H1 (cell line): ENCODE results near the gene SLC22A2. TPM values are rescaled to one million over a fixed set of nuclear protein-coding genes. Genes with fewer than 3 reads are reported as not detected.
A peak's percentile ranks its signal among the peaks of the same experiment; 100 is the strongest.

ENCODE experiments used
- CTCF ChIA-PET: fragments of 300-600 bp; sonication (Branson Sonifier 250); formaldehyde crosslinking; loops from one replicate; lab custom pipeline; 2021; ENCODE audit not compliant: partially characterized antibody; lab: Charles Lee
- POLR2A ChIA-PET: fragments of 300-600 bp; sonication (Branson Sonifier 250); formaldehyde crosslinking; loops from one replicate; lab custom pipeline; 2021; ENCODE audit warnings: inconsistent platforms; ENCODE audit not compliant: partially characterized antibody; lab: Charles Lee
- DNase-seq, 2 experiments: peaks; one replicate each; pipeline versions ENCODE4 v3.0.0 to v3.0.0-alpha.2; 2010 to 2022; ENCODE audit warnings: low spot score in 2 of 2, low read depth in 1 of 2, mixed read lengths in 1 of 2
- FAIRE-seq: peaks from 2 replicates; lab custom pipeline; 2011; peaks lifted over from hg19 to GRCh38; lab: Jason Lieb, UNC
- H2AFZ ChIP-seq: 2 replicates; pipeline ENCODE4 v1.8.1; 2012; ENCODE audit warnings: low read length, inconsistent platforms
- H2AK5ac ChIP-seq: 2 replicates; pipeline ENCODE4 v1.6.1; 2013; ENCODE audit warnings: low read depth, low read length
- H2BK120ac ChIP-seq: replicated peaks from 2 replicates; pipeline ENCODE3; 2013; ENCODE audit warnings: low read depth, low read length, inconsistent platforms
- H2BK12ac ChIP-seq: 2 replicates; pipeline ENCODE4 v1.6.1; 2013; ENCODE audit warnings: low read depth, low read length
- H2BK15ac ChIP-seq: 2 replicates; pipeline ENCODE4 v1.6.1; 2013; ENCODE audit warnings: low read length
- H2BK20ac ChIP-seq: 2 replicates; pipeline ENCODE4 v1.6.1; 2013; ENCODE audit warnings: low read length
- H2BK5ac ChIP-seq: 2 replicates; pipeline ENCODE4 v1.6.1; 2013; ENCODE audit warnings: low read depth, low read length
- H3K14ac ChIP-seq: 2 replicates; pipeline ENCODE4 v1.6.1; 2013; ENCODE audit warnings: inconsistent platforms; ENCODE audit not compliant: insufficient read length
- H3K18ac ChIP-seq: 2 replicates; pipeline ENCODE4 v1.6.1; 2013; ENCODE audit warnings: low read length; ENCODE audit errors: extremely low read depth
- H3K23ac ChIP-seq: 2 replicates; pipeline ENCODE4 v1.6.1; 2013; ENCODE audit warnings: inconsistent platforms; ENCODE audit not compliant: insufficient read length
- H3K23me2 ChIP-seq: 2 replicates; pipeline ENCODE4 v1.6.1; 2013; ENCODE audit warnings: low read depth, low read length
- H3K27ac ChIP-seq: 2 replicates; pipeline ENCODE4 v1.6.1; 2011; ENCODE audit warnings: low read depth, low read length, inconsistent platforms
- H3K27me3 ChIP-seq, 4 experiments: replicated peaks in 1 of 4; 1 replicate in 1 of 4; 2 replicates in 3 of 4; pipeline versions ENCODE4 v1.6.1 to v1.8.1; 2011 to 2013; ENCODE audit warnings: low read length in 3 of 4, mild to moderate bottlenecking in 3 of 4, inconsistent platforms in 2 of 4, mixed read lengths in 2 of 4, moderate library complexity in 1 of 4; ENCODE audit not compliant: control insufficient read depth in 3 of 4, insufficient read depth in 3 of 4; ENCODE audit errors: extremely low read depth in 1 of 4
- H3K36me3 ChIP-seq, 4 experiments: 2 replicates each; pipeline versions ENCODE4 v1.6.1 to v1.8.1; 2011 to 2013; ENCODE audit warnings: mild to moderate bottlenecking in 4 of 4, low read length in 3 of 4, moderate library complexity in 2 of 4, control low read depth in 1 of 4, inconsistent platforms in 1 of 4; ENCODE audit not compliant: insufficient read depth in 4 of 4, control insufficient read depth in 2 of 4
- H3K4ac ChIP-seq: replicated peaks from 2 replicates; pipeline ENCODE3; 2013; ENCODE audit warnings: low read length, low read depth, mixed read lengths, inconsistent platforms; ENCODE audit not compliant: insufficient read length
- H3K4me1 ChIP-seq, 4 experiments: replicated peaks in 1 of 4; 1 replicate in 1 of 4; 2 replicates in 3 of 4; pipeline versions ENCODE4 v1.6.1 to v1.8.1; 2011 to 2013; ENCODE audit warnings: low read length in 3 of 4, inconsistent platforms in 2 of 4, mixed read lengths in 1 of 4; ENCODE audit not compliant: insufficient read depth in 4 of 4, control insufficient read depth in 3 of 4
- H3K4me2 ChIP-seq, 2 experiments: 2 replicates each; pipeline versions ENCODE4 v1.6.1 to v1.8.1; 2011 to 2013; ENCODE audit warnings: low read depth in 2 of 2, low read length in 2 of 2, control low read depth in 1 of 2, inconsistent platforms in 1 of 2, mild to moderate bottlenecking in 1 of 2; ENCODE audit not compliant: insufficient read depth in 1 of 2
- H3K4me3 ChIP-seq, 4 experiments: fragments of 200-600, 300-600 bp in 1 of 4; sonication (generic), shearing (Covaris generic), sonication (Bioruptor Twin) in 1 of 4; 2 replicates each; pipeline versions ENCODE4 v1.5.1 to v1.8.1; 2011 to 2016; ENCODE audit warnings: low read length in 4 of 4, low read depth in 3 of 4, control low read depth in 2 of 4, inconsistent platforms in 2 of 4, mild to moderate bottlenecking in 2 of 4, mixed read lengths in 1 of 4, moderate library complexity in 1 of 4; ENCODE audit not compliant: insufficient read depth in 2 of 4; ENCODE audit errors: extremely low read depth in 1 of 4
- H3K56ac ChIP-seq: replicated peaks from 2 replicates; pipeline ENCODE3; 2013; ENCODE audit warnings: low read depth, mild to moderate bottlenecking, mixed read lengths, low read length, inconsistent platforms; ENCODE audit not compliant: insufficient read length
- H3K79me1 ChIP-seq: 2 replicates; pipeline ENCODE4 v1.6.1; 2013; ENCODE audit warnings: low read depth, low read length, control low read depth
- H3K79me2 ChIP-seq, 2 experiments: 2 replicates each; pipeline versions ENCODE4 v1.6.1 to v1.8.1; 2012 to 2013; ENCODE audit warnings: low read length in 2 of 2, mild to moderate bottlenecking in 2 of 2, inconsistent platforms in 1 of 2; ENCODE audit not compliant: insufficient read depth in 2 of 2, control insufficient read depth in 1 of 2
- H3K9ac ChIP-seq, 4 experiments: replicated peaks in 1 of 4; 1 replicate in 1 of 4; 2 replicates in 3 of 4; pipeline versions ENCODE4 v1.6.1 to v1.8.1; 2011 to 2013; ENCODE audit warnings: low read depth in 3 of 4, low read length in 3 of 4, control low read depth in 2 of 4, mild to moderate bottlenecking in 2 of 4, moderate library complexity in 2 of 4, inconsistent platforms in 1 of 4; ENCODE audit errors: extremely low read depth in 1 of 4
- H3K9me3 ChIP-seq, 2 experiments: 2 replicates each; pipeline versions ENCODE4 v1.6.1 to v1.8.1; 2012 to 2013; ENCODE audit warnings: mild to moderate bottlenecking in 2 of 2, moderate library complexity in 2 of 2, control low read depth in 1 of 2, inconsistent platforms in 1 of 2, low read depth in 1 of 2, low read length in 1 of 2, mixed read lengths in 1 of 2; ENCODE audit not compliant: insufficient read depth in 2 of 2
- H4K20me1 ChIP-seq, 2 experiments: replicated peaks in 1 of 2; 2 replicates each; pipeline versions ENCODE3 to v1.8.1; 2011 to 2013; ENCODE audit warnings: inconsistent platforms in 2 of 2, low read length in 2 of 2, mild to moderate bottlenecking in 1 of 2; ENCODE audit not compliant: insufficient read depth in 2 of 2, control insufficient read depth in 1 of 2
- H4K5ac ChIP-seq: 2 replicates; pipeline ENCODE4 v1.6.1; 2013; ENCODE audit warnings: low read length, low read depth, mixed read lengths, inconsistent platforms; ENCODE audit not compliant: insufficient read length
- H4K8ac ChIP-seq: 2 replicates; pipeline ENCODE4 v1.8.0; 2013; ENCODE audit warnings: mild to moderate bottlenecking, moderate library complexity, low read length, inconsistent platforms; ENCODE audit not compliant: insufficient read depth; ENCODE audit errors: extremely low read depth
- H4K91ac ChIP-seq: replicated peaks from 2 replicates; pipeline ENCODE3; 2013; ENCODE audit warnings: low read length, mixed read lengths, inconsistent platforms; ENCODE audit not compliant: insufficient read length
- BACH1 ChIP-seq: IDR thresholded peaks from 2 replicates; pipeline ENCODE4 v1.6.1; 2012; ENCODE audit warnings: low read length, improper control_type of control experiment
- BCL11A ChIP-seq, 2 experiments: IDR thresholded peaks; one replicate each; pipeline ENCODE4 v1.6.1; 2011; ENCODE audit warnings: low read depth in 2 of 2, low read length in 2 of 2, mild to moderate bottlenecking in 2 of 2
- CHD2 ChIP-seq: IDR thresholded peaks from 2 replicates; pipeline ENCODE4 v1.6.1; 2012; ENCODE audit warnings: low read length, improper control_type of control experiment
- CTBP2 ChIP-seq: IDR thresholded peaks from 2 replicates; pipeline ENCODE4 v1.7.0; 2011; ENCODE audit warnings: borderline replicate concordance, mild to moderate bottlenecking, moderate library complexity, mixed read lengths, low read length; ENCODE audit not compliant: insufficient read depth, insufficient read length
- E2F6 ChIP-seq: IDR thresholded peaks from 2 replicates; pipeline ENCODE4 v1.6.1; 2012; ENCODE audit warnings: inconsistent platforms
- FOSL1 ChIP-seq: IDR thresholded peaks from 2 replicates; pipeline ENCODE4 v1.6.1; 2011; ENCODE audit warnings: mild to moderate bottlenecking, low read depth, low read length, moderate library complexity; ENCODE audit not compliant: insufficient read depth
- JUN ChIP-seq: IDR thresholded peaks from 2 replicates; pipeline ENCODE4 v1.6.1; 2011; ENCODE audit warnings: low read depth, mild to moderate bottlenecking, improper control_type of control experiment, low read length
- KDM4A ChIP-seq: IDR thresholded peaks from one replicate; pipeline ENCODE4 v1.7.1; 2012; ENCODE audit warnings: low read depth, mild to moderate bottlenecking, moderate library complexity, low read length, inconsistent platforms; ENCODE audit not compliant: severe bottlenecking
- PHF8 ChIP-seq: fragments of 200-600 bp; sonication (generic); conservative IDR thresholded peaks from 2 replicates; pipeline ENCODE4 v1.7.1; 2012; ENCODE audit warnings: low read depth, mild to moderate bottlenecking, inconsistent platforms, low read length, moderate library complexity
- POLR2AphosphoS5 ChIP-seq: IDR thresholded peaks from 2 replicates; pipeline ENCODE4 v1.6.1; 2011; ENCODE audit warnings: low read depth, low read length
- RAD21 ChIP-seq, 2 experiments: IDR thresholded peaks in 1 of 2; conservative IDR thresholded peaks in 1 of 2; 2 replicates each; pipeline ENCODE4 v1.6.1; 2011; ENCODE audit warnings: low read depth in 2 of 2, low read length in 2 of 2, improper control_type of control experiment in 1 of 2, inconsistent platforms in 1 of 2, mild to moderate bottlenecking in 1 of 2, moderate library complexity in 1 of 2
- RBBP5 ChIP-seq: IDR thresholded peaks from 2 replicates; pipeline ENCODE4 v1.7.1; 2012; ENCODE audit warnings: low read depth, mild to moderate bottlenecking, inconsistent platforms, low read length, moderate library complexity, borderline replicate concordance
- TBP ChIP-seq: IDR thresholded peaks from 2 replicates; pipeline ENCODE4 v1.6.1; 2011; ENCODE audit warnings: low read depth, low read length, improper control_type of control experiment
- ZNF274 ChIP-seq: IDR thresholded peaks from 2 replicates; pipeline ENCODE4 v1.7.0; 2012; ENCODE audit warnings: low read length, borderline replicate concordance; ENCODE audit errors: extremely low read depth
- WGBS, 2 experiments: shearing (Covaris generic) in 1 of 2; methylation state at CpG; one replicate each; pipeline versions ENCODE4 v1.1.6 to v1.1.7; 2013 to 2015; ENCODE audit warnings: low lambda C conversion rate in 2 of 2, mixed read lengths in 2 of 2, inconsistent platforms in 1 of 2, low coverage in 1 of 2, missing lambda C conversion rate in 1 of 2; ENCODE audit not compliant: insufficient replicate concordance in 2 of 2, insufficient coverage in 1 of 2, insufficient read length in 1 of 2; ENCODE audit errors: extremely low coverage in 1 of 2, missing lambda C conversion rate in 1 of 2; 5-methylcytosine and 5-hydroxymethylcytosine counted together
- polyA plus RNA-seq, 7 experiments: library from polyadenylated mRNA; depleted of rRNA in 3 of 7; stranded (reverse) in 5 of 7; unstranded in 2 of 7; fragments of >200 nt in 5 of 7; fragments of 200-250 nt in 2 of 7; gene quantifications; 1 replicate in 5 of 7; 2 replicates in 1 of 7; 4 replicates in 1 of 7; pipeline versions ENCODE4 v1.2.1 to v1.2.3, GENCODE V29; 2011 to 2013; ENCODE audit warnings: missing spikeins in 2 of 7, mixed read lengths in 2 of 7
- total RNA-seq: library from RNA; stranded (reverse); fragmentation: NEBNext Ultra II Directional; extraction: Animal tissue kit (Norgen Biotek cat#: 25700); gene quantifications from 2 replicates; pipeline ENCODE4 v1.2.1, GENCODE V29; 2021

SLC22A2 gene
- total and polyA plus RNA-seq, 2 of the 8 experiments (the other 6 are each of a cell fraction or from before 2014, with no cell fraction given) = 0.23 to 1.4 TPM

GRCh38 chr6:160259143-160259425 is 463 bp upstream of the SLC22A2 start:
- Histone ChIP-seq H4K20me1 (no peaks in the 10 kb centered on the region), H4K91ac (no peak overlapping the region), H3K18ac (no peak overlapping the region), H2BK12ac (peak overlapping the region; percentile 60; the same call in 1 of the 2 replicates), H3K79me1 (no peaks in the 10 kb centered on the region), H3K27me3 (peaks cover 0 to 3% (median 0%) of the 10 kb centered on the region in 4 experiments; a peak in 1 of 7 replicates), H2BK120ac (peak overlapping the region; percentile 56), H4K5ac (no peak overlapping the region), H3K9ac (no peak overlapping the region), H3K14ac (no peak overlapping the region), H3K9me3 (no peaks in the 10 kb centered on the region), H2AFZ (no peak overlapping the region; the same call in 1 of the 2 replicates), H2BK15ac (peak overlapping the region; percentile 36; the same call in 1 of the 2 replicates), H3K4me1 (peaks cover 7 to 20% (median 14%) of the 10 kb centered on the region in 4 experiments; a peak in 5 of 7 replicates), H3K56ac (no peak overlapping the region), H3K4me2 (no peak overlapping the region), H3K23me2 (no peaks in the 10 kb centered on the region), H3K4me3 (no peak overlapping the region), H3K36me3 (no peaks in the 10 kb centered on the region), H3K23ac (no peak overlapping the region), H3K4ac (no peak overlapping the region), H3K27ac (no peak overlapping the region), H4K8ac (no peak overlapping the region; the same call in 1 of the 2 replicates), H2AK5ac (no peak overlapping the region), H2BK5ac (0 out of 2 replicates have a peak overlapping the region, but pooled peaks have one; percentile 35), H3K79me2 (no peaks in the 10 kb centered on the region), H2BK20ac (no peak overlapping the region; the same call in 1 of the 2 replicates)
- POLR2A ChIA-PET = no interaction called here
- 91% methylated on average over 8 of the region's 8 CpGs; no CpG with 5 or more reads in 1 of the 2 experiments for WGBS, 2 experiments
- FAIRE-seq = no peak
- CTCF ChIA-PET = no interaction called here
- DNase-seq = no peak
- TF ChIP-seq RAD21 (IDR thresholded peaks at IDR 0.05 in 1 of 2, conservative IDR thresholded peaks at IDR 0.05 in 1 of 2; ENCODE audit: low read depth in 2 of 2, low read length in 2 of 2) = no peak
- no peak for TF ChIP-seq CTBP2
- no peak for TF ChIP-seq JUN
- no peak for TF ChIP-seq KDM4A
- no peak for TF ChIP-seq BCL11A (IDR thresholded peaks at IDR 0.05; ENCODE audit: low read depth in 2 of 2, low read length in 2 of 2)
- no peak for TF ChIP-seq POLR2AphosphoS5
- no peak for TF ChIP-seq FOSL1
- TF ChIP-seq BACH1 = no peak
- no peak for TF ChIP-seq PHF8
- no peak for TF ChIP-seq TBP
- no peak for TF ChIP-seq CHD2
- no peak for TF ChIP-seq RBBP5
- TF ChIP-seq ZNF274 = no peak
- no peak for TF ChIP-seq E2F6
